GM23248 (cell line): ENCODE data around the gene SNX14. TPM values are rescaled to one million over a fixed set of nuclear protein-coding genes. Genes with fewer than 3 reads are reported as not detected.
A peak's percentile ranks its signal among the peaks of the same experiment; 100 is the strongest.

Experiments used
- DNase-seq: peaks from one replicate; pipeline ENCODE4 v3.0.0-alpha.2; 2015
- H2AFZ ChIP-seq: fragments of 200-600 bp; sonication (generic); 2 replicates; pipeline ENCODE4 v1.6.1; 2016; ENCODE audit warnings: antibody characterized with exemption
- H3F3A ChIP-seq: fragments of 200-600 bp; sonication (generic); 2 replicates; pipeline ENCODE4 v1.6.1; 2016; ENCODE audit warnings: mild to moderate bottlenecking, antibody characterized with exemption, mixed run types; ENCODE audit not compliant: insufficient read depth
- H3K27ac ChIP-seq: fragments of 200-600 bp; sonication (generic); 2 replicates; pipeline ENCODE4 v1.5.1; 2016; ENCODE audit warnings: mild to moderate bottlenecking
- H3K27me3 ChIP-seq: fragments of 200-600 bp; sonication (generic); replicated peaks from 2 replicates; pipeline ENCODE4 v1.6.1; 2016; ENCODE audit warnings: mild to moderate bottlenecking; ENCODE audit not compliant: insufficient read depth
- H3K36me3 ChIP-seq: fragments of 200-600 bp; sonication (generic); 2 replicates; pipeline ENCODE4 v1.6.1; 2016; ENCODE audit warnings: low read depth, mild to moderate bottlenecking
- H3K4me1 ChIP-seq: fragments of 200-600 bp; sonication (generic); 2 replicates; pipeline ENCODE4 v1.6.1; 2016; ENCODE audit warnings: mild to moderate bottlenecking; ENCODE audit not compliant: insufficient read depth
- H3K4me2 ChIP-seq: fragments of 200-600 bp; sonication (generic); one replicate; pipeline ENCODE4 v1.6.1; 2016; ENCODE audit warnings: mild to moderate bottlenecking; ENCODE audit not compliant: unreplicated experiment
- H3K4me3 ChIP-seq: fragments of 200-600 bp; sonication (generic); 2 replicates; pipeline ENCODE4 v1.5.1; 2016; ENCODE audit warnings: mild to moderate bottlenecking
- H3K79me2 ChIP-seq: fragments of 200-600 bp; sonication (generic); 2 replicates; pipeline ENCODE4 v1.6.1; 2016; ENCODE audit warnings: mild to moderate bottlenecking; ENCODE audit not compliant: insufficient read depth
- H3K9ac ChIP-seq: fragments of 200-600 bp; sonication (generic); 2 replicates; pipeline ENCODE4 v1.6.1; 2016; ENCODE audit warnings: mild to moderate bottlenecking
- H3K9me2 ChIP-seq: fragments of 200-600 bp; sonication (generic); 2 replicates; pipeline ENCODE4 v1.6.1; 2016; ENCODE audit warnings: mixed run types, mild to moderate bottlenecking, moderate library complexity; ENCODE audit not compliant: insufficient read depth
- H3K9me3 ChIP-seq: fragments of 200-600 bp; sonication (generic); one replicate; pipeline ENCODE4 v1.6.1; 2017; ENCODE audit warnings: low read depth
- H4K20me1 ChIP-seq: fragments of 200-600 bp; sonication (generic); 2 replicates; pipeline ENCODE4 v1.6.0; 2016; ENCODE audit not compliant: insufficient read depth
- EZH2 ChIP-seq: fragments of 200-600 bp; sonication (generic); IDR thresholded peaks from 2 replicates; pipeline ENCODE4 v1.6.1; 2018; ENCODE audit warnings: antibody characterized with exemption, mild to moderate bottlenecking; ENCODE audit not compliant: insufficient read depth, poor library complexity, severe bottlenecking
- EZH2phosphoT487 ChIP-seq: fragments of 200-600 bp; sonication (generic); IDR thresholded peaks from 2 replicates; pipeline ENCODE4 v1.6.1; 2018; ENCODE audit warnings: antibody characterized with exemption, moderate library complexity, mild to moderate bottlenecking, low read depth; ENCODE audit not compliant: insufficient read depth
- WGBS, 2 experiments: methylation state at CpG; one replicate each; pipeline ENCODE4 v1.1.6; 2015 to 2017; ENCODE audit warnings: low lambda C conversion rate in 2 of 2, low coverage in 1 of 2; ENCODE audit errors: missing lambda C conversion rate in 2 of 2; 5-methylcytosine and 5-hydroxymethylcytosine counted together
- in situ Hi-C: fragments of 300-500 bp; cut with MboI; formaldehyde crosslinking; loops from 2 replicates; pipeline ENCODE4 v1.15.0; 2020
- polyA plus RNA-seq: library from polyadenylated mRNA; unstranded; fragments of >200 nt; fragmentation: Nextera tagmentation; extraction: Ambion mirVana; gene quantifications from 2 replicates; pipeline ENCODE4 v1.2.1, GENCODE V29; 2016
- total RNA-seq: library from RNA; depleted of rRNA; stranded (reverse); fragments of >200 nt; shearing (Covaris generic); gene quantifications from 2 replicates; pipeline ENCODE4 v1.2.3, GENCODE V29; 2014

The SNX14 gene
- total and polyA plus RNA-seq, 2 experiments from 2014 or later: 68.3 to 72.4 TPM

- Histone ChIP-seq H3K79me2 (peaks cover 7% of the 10 kb centered on the region; the same call in 1 of the 2 replicates), H3K9me2 (no peaks in the 10 kb centered on the region), H3K27ac (peak overlapping the region; percentile 59), H3K27me3 (no peaks in the 10 kb centered on the region), H3K36me3 (peaks cover 29% of the 10 kb centered on the region), H3K4me2 (peak overlapping the region; percentile 39), H3K4me1 (peaks cover 10% of the 10 kb centered on the region), H4K20me1 (no peaks in the 10 kb centered on the region), H3F3A (peaks cover 23% of the 10 kb centered on the region), H3K9me3 (no peaks in the 10 kb centered on the region), H3K9ac (no peak overlapping the region), H2AFZ (no peak overlapping the region), H3K4me3 (no peak overlapping the region)
- TF ChIP-seq EZH2phosphoT487 (no peak), EZH2 (no peak)
- peak; percentile 80 for DNase-seq
- in situ Hi-C loops: no loop called here
- WGBS, 2 experiments: 67 to 68% methylated on average over 3 of the region's 3 CpGs
These were observed 31.8 kb downstream of the SNX14 start for GRCh38 chr6:85561750-85562357.

GRCh38 chr6:85556992-85557668 lies 36.5 kb downstream of the SNX14 start:
- no peak for DNase-seq
- H3K9ac ChIP-seq: no peak overlapping the region
- WGBS, 2 experiments: 81 to 85% methylated on average over 3 of the region's 3 CpGs
- H3K27ac ChIP-seq: no peak overlapping the region
- H2AFZ ChIP-seq: no peak overlapping the region
- H3K9me3 ChIP-seq: no peaks in the 10 kb centered on the region
- no peak overlapping the region for H3K4me3 ChIP-seq
- H3K27me3 ChIP-seq: no peaks in the 10 kb centered on the region
- peaks cover 11% of the 10 kb centered on the region for H3F3A ChIP-seq
- peaks cover 32% of the 10 kb centered on the region for H3K36me3 ChIP-seq
- no peak for TF ChIP-seq EZH2
- TF ChIP-seq EZH2phosphoT487: no peak
- no peak overlapping the region for H3K4me2 ChIP-seq
- 0 out of 2 replicates have a peak, but pooled peaks cover 4% of the 10 kb centered on the region for H3K79me2 ChIP-seq
- in situ Hi-C loops: no loop called here
- H3K9me2 ChIP-seq: no peaks in the 10 kb centered on the region
- no peaks in the 10 kb centered on the region for H4K20me1 ChIP-seq
- H3K4me1 ChIP-seq: peaks cover 10% of the 10 kb centered on the region

GRCh38 chr6:85552652-85553051 lies 41.0 kb downstream of the SNX14 start:
- Histone ChIP-seq H3K9me2 (no peaks in the 10 kb centered on the region), H2AFZ (no peak overlapping the region), H3K27ac (no peak overlapping the region), H3K79me2 (0 out of 2 replicates have a peak, but pooled peaks cover 4% of the 10 kb centered on the region), H3K4me3 (no peak overlapping the region), H4K20me1 (no peaks in the 10 kb centered on the region), H3K36me3 (peaks cover 35% of the 10 kb centered on the region), H3K4me2 (no peak overlapping the region), H3K27me3 (no peaks in the 10 kb centered on the region), H3K4me1 (no peaks in the 10 kb centered on the region), H3K9me3 (no peaks in the 10 kb centered on the region), H3F3A (no peaks in the 10 kb centered on the region), H3K9ac (no peak overlapping the region)
- WGBS, 2 experiments: 98 to 99% methylated on average over 3 of the region's 3 CpGs
- DNase-seq: no peak
- no peak for TF ChIP-seq EZH2phosphoT487
- TF ChIP-seq EZH2: no peak
- in situ Hi-C loops: no loop called here

- no peak overlapping the region for H3K9ac ChIP-seq
- H3K79me2 ChIP-seq: 0 out of 2 replicates have a peak, but pooled peaks cover 4% of the 10 kb centered on the region
- H3K9me2 ChIP-seq: no peaks in the 10 kb centered on the region
- no peak overlapping the region for H2AFZ ChIP-seq
- no peak for TF ChIP-seq EZH2phosphoT487
- TF ChIP-seq EZH2: no peak
- H4K20me1 ChIP-seq: no peaks in the 10 kb centered on the region
- in situ Hi-C loops: no loop called here
- no peak overlapping the region for H3K4me3 ChIP-seq
- WGBS, 2 experiments: 31 to 38% methylated on average over 1 of the region's 1 CpG
- H3K27ac ChIP-seq: no peak overlapping the region
- no peaks in the 10 kb centered on the region for H3K27me3 ChIP-seq
- H3K36me3 ChIP-seq: peaks cover 35% of the 10 kb centered on the region
- no peak overlapping the region for H3K4me2 ChIP-seq
- H3K4me1 ChIP-seq: no peaks in the 10 kb centered on the region
- no peaks in the 10 kb centered on the region for H3F3A ChIP-seq
- H3K9me3 ChIP-seq: no peaks in the 10 kb centered on the region
- no peak for DNase-seq
These were observed 42.4 kb downstream of the SNX14 start for GRCh38 chr6:85551264-85551663.
